Measurements from ENCODE around the gene CYP1B1.

- TF ChIP-seq CTCF (IDR thresholded peaks at IDR 0.05; ENCODE audit: low read length) (no peak), EZH2phosphoT487 (IDR thresholded peaks at IDR 0.05; ENCODE audit: low read length) (no peak)
Observed at GRCh38 chr2:38057651-38058410, 18.1 kb downstream of the CYP1B1 start.
